PFSK-1 (cell line): ENCODE data around the gene GALNS.

Source experiments
- FOXP2 ChIP-seq: optimal IDR thresholded peaks from 2 replicates; pipeline ENCODE3; 2011; ENCODE audit warnings: borderline replicate concordance, control low read depth, inconsistent platforms; ENCODE audit not compliant: insufficient read depth; ENCODE audit errors: extremely low read length, extremely low read depth
- POLR2AphosphoS5 ChIP-seq: IDR thresholded peaks from 2 replicates; pipeline ENCODE4 v1.6.1; 2012; ENCODE audit warnings: low read depth, mild to moderate bottlenecking, control low read depth, low read length, moderate library complexity
- SIN3A ChIP-seq: IDR thresholded peaks from 2 replicates; pipeline ENCODE4 v1.6.1; 2012; ENCODE audit warnings: mild to moderate bottlenecking, low read length, moderate library complexity, borderline replicate concordance; ENCODE audit not compliant: insufficient read depth
- TAF1 ChIP-seq: IDR thresholded peaks from 2 replicates; pipeline ENCODE4 v1.6.1; 2012; ENCODE audit warnings: low read length, control low read depth, borderline replicate concordance; ENCODE audit not compliant: insufficient read depth
- TF ChIP-seq, protein P1 (sequence below), 2 experiments: IDR thresholded peaks; 2 replicates each; pipeline versions ENCODE4 v1.6.1 to v1.8.0; 2011 to 2012; ENCODE audit warnings: low read depth in 2 of 2, low read length in 2 of 2, control low read depth in 1 of 2, inconsistent platforms in 1 of 2, mild to moderate bottlenecking in 1 of 2, moderate library complexity in 1 of 2; ENCODE audit not compliant: insufficient read depth in 1 of 2

Gene GALNS

DNA sequence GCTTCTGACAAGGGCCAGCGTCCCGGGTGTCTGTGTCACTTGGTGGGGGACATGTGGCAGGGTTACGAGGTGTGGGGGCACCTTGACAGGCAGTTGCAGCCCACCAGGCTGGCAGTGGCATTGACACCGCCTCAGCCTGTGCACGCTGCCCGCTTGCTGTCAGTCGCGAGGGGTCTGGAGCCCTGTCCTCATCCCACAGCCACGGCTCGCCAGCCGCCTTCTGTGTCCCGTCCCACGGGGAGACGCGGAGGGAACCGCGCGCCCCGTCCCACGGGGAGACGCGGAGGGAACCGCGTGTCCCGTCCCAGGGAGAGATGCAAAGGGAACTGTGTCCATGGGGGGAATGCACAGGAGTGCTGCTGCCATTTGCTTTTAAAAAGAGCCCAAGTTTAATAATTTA lies 6.2 kb upstream of the GALNS start:
- no peak for TF ChIP-seq TAF1
- TF ChIP-seq, protein P1, sequence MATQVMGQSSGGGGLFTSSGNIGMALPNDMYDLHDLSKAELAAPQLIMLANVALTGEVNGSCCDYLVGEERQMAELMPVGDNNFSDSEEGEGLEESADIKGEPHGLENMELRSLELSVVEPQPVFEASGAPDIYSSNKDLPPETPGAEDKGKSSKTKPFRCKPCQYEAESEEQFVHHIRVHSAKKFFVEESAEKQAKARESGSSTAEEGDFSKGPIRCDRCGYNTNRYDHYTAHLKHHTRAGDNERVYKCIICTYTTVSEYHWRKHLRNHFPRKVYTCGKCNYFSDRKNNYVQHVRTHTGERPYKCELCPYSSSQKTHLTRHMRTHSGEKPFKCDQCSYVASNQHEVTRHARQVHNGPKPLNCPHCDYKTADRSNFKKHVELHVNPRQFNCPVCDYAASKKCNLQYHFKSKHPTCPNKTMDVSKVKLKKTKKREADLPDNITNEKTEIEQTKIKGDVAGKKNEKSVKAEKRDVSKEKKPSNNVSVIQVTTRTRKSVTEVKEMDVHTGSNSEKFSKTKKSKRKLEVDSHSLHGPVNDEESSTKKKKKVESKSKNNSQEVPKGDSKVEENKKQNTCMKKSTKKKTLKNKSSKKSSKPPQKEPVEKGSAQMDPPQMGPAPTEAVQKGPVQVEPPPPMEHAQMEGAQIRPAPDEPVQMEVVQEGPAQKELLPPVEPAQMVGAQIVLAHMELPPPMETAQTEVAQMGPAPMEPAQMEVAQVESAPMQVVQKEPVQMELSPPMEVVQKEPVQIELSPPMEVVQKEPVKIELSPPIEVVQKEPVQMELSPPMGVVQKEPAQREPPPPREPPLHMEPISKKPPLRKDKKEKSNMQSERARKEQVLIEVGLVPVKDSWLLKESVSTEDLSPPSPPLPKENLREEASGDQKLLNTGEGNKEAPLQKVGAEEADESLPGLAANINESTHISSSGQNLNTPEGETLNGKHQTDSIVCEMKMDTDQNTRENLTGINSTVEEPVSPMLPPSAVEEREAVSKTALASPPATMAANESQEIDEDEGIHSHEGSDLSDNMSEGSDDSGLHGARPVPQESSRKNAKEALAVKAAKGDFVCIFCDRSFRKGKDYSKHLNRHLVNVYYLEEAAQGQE (IDR thresholded peaks at IDR 0.05; ENCODE audit: insufficient read depth in 1 of 2, low read depth in 2 of 2, low read length in 2 of 2) = no peak
- TF ChIP-seq POLR2AphosphoS5 = no peak
- no peak for TF ChIP-seq SIN3A
- no peak for TF ChIP-seq FOXP2

DNA sequence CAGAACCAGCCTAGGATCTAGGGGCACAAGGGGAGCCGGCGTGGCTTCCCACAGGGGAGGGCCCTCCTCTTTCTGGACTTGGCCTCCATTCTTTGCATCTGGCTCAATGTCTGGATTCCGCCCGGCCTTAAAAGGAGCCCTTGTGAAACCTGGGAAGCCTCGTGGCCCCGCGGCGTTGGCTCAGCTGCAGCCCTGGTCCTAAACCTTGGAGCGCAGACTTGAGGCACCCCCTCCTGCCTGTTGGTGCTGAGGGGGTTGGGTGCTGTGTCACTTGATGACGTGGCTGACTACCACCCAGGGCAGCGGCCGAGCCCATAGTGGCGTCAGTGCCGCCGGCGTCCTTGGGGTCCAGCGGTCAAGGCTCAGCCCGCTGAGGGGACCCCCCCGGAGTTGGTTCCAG lies 4.6 kb upstream of the GALNS start:
- TF ChIP-seq, protein P1 (IDR thresholded peaks at IDR 0.05; ENCODE audit: insufficient read depth in 1 of 2, low read depth in 2 of 2, low read length in 2 of 2) = no peak
- TF ChIP-seq FOXP2 (no peak), TAF1 (no peak), POLR2AphosphoS5 (no peak), SIN3A (no peak)

DNA sequence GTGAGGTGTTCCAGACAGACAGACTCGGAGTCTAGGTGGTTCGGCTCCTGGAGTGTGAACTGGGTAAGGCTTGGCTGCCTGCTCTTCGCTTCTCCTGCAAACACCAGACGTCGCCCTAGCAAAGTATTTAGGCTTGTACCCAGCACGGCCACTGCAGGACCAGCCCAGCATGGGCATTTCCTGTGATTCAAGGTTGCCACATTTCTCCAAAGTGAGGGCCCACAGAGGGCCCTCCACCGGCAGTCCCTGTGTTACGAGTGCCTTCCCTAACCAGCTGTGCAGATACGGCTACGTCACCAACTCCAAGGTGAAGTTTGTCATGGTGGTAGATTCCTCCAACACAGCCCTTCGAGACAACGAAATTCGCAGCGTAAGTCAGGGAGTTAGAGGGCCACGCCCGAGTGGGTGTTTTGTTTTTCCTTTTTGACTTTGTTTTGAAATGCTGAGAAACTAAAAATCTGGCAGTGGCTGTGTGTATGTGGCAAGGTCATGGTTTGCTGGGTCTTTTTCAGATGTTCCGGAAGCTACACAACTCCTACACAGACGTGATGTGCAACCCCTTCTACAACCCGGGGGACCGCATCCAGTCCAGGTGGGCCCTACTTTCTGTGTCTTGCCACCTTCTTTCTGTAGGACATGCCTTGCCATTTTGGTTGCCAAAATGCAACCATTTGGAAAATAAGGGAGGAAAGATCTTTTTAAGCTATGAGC lies 2.8 kb upstream of the GALNS start:
- no peak for TF ChIP-seq TAF1
- no peak for TF ChIP-seq POLR2AphosphoS5
- no peak for TF ChIP-seq FOXP2
- TF ChIP-seq SIN3A = no peak
- TF ChIP-seq, protein P1 (IDR thresholded peaks at IDR 0.05; ENCODE audit: insufficient read depth in 1 of 2, low read depth in 2 of 2, low read length in 2 of 2) = no peak

DNA sequence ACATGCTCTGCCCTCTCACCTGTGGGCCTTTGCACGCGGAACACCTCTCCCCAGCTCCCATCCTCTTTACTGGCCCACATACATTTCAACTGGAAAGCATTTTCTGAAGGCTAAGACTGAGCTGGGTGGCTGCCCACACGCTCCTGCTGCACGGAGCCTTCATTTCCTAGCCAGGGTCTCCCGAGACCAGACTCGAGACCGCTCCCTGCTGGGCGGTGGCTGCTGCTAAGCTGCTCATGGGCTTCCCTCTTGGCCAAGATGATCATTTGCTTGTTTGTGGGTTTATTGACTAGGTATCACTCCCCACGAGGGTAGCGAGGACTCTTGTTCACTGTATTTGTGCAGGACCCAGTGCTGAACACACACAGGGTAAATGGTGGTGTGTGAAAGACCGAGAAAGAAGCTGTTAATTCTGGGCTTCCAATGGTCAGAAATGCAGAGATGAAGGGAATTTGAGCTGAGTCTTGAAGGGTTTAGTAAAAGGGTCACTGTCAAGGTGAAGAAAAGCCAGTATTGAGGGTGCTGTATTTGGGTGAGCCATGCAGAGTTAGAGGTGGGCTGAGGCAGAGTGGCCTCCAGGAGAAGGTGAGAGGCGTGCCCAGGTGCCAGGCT lies 1.1 kb upstream of the GALNS start:
- no peak for TF ChIP-seq FOXP2
- TF ChIP-seq SIN3A = no peak
- TF ChIP-seq TAF1 = no peak
- TF ChIP-seq, protein P1 (IDR thresholded peaks at IDR 0.05; ENCODE audit: insufficient read depth in 1 of 2, low read depth in 2 of 2, low read length in 2 of 2) = no peak
- no peak for TF ChIP-seq POLR2AphosphoS5
